Measurements from ENCODE around the gene CBLN3. TPM values are rescaled to one million over a fixed set of nuclear protein-coding genes. Genes with fewer than 3 reads are reported as not detected.
"Not testable (repeated sequence)": the region's sequence is repeated elsewhere in the genome, so short reads cannot be mapped to it uniquely, and the experiment has no call there.

The CBLN3 gene
- total RNA-seq, 1 donor from 2014 or later = 1.9 TPM

- H3K36me3 Mint-ChIP-seq (ENCODE audit: insufficient read depth) = peaks cover 35% of the 10 kb centered on the region
- H3K27ac Mint-ChIP-seq = no peak overlapping the region
- no peaks in the 10 kb centered on the region for H3K4me1 Mint-ChIP-seq (ENCODE audit: low read depth)
- H3K9me3 Mint-ChIP-seq (ENCODE audit: low read depth) = peaks cover 17% of the 10 kb centered on the region
- DNase-seq (ENCODE audit: low spot score, unreplicated experiment) = no peak
- no peak overlapping the region for H3K4me3 Mint-ChIP-seq (ENCODE audit: low read depth)
- TF ChIP-seq, protein P1, sequence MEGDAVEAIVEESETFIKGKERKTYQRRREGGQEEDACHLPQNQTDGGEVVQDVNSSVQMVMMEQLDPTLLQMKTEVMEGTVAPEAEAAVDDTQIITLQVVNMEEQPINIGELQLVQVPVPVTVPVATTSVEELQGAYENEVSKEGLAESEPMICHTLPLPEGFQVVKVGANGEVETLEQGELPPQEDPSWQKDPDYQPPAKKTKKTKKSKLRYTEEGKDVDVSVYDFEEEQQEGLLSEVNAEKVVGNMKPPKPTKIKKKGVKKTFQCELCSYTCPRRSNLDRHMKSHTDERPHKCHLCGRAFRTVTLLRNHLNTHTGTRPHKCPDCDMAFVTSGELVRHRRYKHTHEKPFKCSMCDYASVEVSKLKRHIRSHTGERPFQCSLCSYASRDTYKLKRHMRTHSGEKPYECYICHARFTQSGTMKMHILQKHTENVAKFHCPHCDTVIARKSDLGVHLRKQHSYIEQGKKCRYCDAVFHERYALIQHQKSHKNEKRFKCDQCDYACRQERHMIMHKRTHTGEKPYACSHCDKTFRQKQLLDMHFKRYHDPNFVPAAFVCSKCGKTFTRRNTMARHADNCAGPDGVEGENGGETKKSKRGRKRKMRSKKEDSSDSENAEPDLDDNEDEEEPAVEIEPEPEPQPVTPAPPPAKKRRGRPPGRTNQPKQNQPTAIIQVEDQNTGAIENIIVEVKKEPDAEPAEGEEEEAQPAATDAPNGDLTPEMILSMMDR (IDR thresholded peaks at IDR 0.05; ENCODE audit: unreplicated experiment) = no peak
- H3K27me3 Mint-ChIP-seq = no peaks in the 10 kb centered on the region
These were observed 27.5 kb upstream of the CBLN3 start for GRCh38 chr14:24456980-24457379.

DNA sequence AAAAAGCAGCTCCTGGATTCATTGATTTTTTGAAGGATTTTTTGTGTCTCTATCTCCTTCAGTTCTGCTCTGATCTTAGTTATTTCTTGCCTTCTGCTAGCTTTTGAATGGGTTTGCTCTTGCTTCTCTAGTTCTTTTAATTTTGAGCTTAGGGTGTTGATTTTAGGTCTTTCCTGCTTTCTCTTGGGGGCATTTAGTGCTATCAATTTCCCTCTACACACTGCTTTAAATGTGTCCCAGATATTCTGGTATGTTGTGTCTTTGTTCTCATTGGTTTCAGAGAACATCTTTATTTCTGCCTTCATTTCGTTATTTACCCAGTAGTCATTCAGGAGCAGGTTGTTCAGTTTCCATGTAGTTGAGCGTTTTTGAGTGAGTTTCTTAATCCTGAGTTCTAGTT is 21.4 kb upstream of the CBLN3 start:
- H3K36me3 Mint-ChIP-seq (ENCODE audit: insufficient read depth) = peaks cover 48% of the 10 kb centered on the region
- H3K27ac Mint-ChIP-seq; H3K4me1 Mint-ChIP-seq (ENCODE audit: low read depth): not testable (repeated sequence)

GRCh38 chr14:24443053-24443665 is 13.7 kb upstream of the CBLN3 start:
- peaks cover 5% of the 10 kb centered on the region for H3K4me1 Mint-ChIP-seq (ENCODE audit: low read depth)
- H3K9me3 Mint-ChIP-seq (ENCODE audit: low read depth) = no peaks in the 10 kb centered on the region
- peaks cover 11% of the 10 kb centered on the region for H3K36me3 Mint-ChIP-seq (ENCODE audit: insufficient read depth)
- no peaks in the 10 kb centered on the region for H3K27me3 Mint-ChIP-seq
- TF ChIP-seq, protein P1 (IDR thresholded peaks at IDR 0.05; ENCODE audit: unreplicated experiment) = no peak
- H3K4me3 Mint-ChIP-seq (ENCODE audit: low read depth) = peak overlapping the region; percentile 90
- DNase-seq (ENCODE audit: low spot score, unreplicated experiment) = no peak
- peak overlapping the region; percentile 99 for H3K27ac Mint-ChIP-seq

More for the DNA sequence above, 21.4 kb upstream of the CBLN3 start:
- H3K27me3 Mint-ChIP-seq; DNase-seq (ENCODE audit: low spot score, unreplicated experiment); H3K4me3 Mint-ChIP-seq (ENCODE audit: low read depth): not testable (repeated sequence)
- H3K9me3 Mint-ChIP-seq (ENCODE audit: low read depth) = peaks cover 17% of the 10 kb centered on the region

DNA sequence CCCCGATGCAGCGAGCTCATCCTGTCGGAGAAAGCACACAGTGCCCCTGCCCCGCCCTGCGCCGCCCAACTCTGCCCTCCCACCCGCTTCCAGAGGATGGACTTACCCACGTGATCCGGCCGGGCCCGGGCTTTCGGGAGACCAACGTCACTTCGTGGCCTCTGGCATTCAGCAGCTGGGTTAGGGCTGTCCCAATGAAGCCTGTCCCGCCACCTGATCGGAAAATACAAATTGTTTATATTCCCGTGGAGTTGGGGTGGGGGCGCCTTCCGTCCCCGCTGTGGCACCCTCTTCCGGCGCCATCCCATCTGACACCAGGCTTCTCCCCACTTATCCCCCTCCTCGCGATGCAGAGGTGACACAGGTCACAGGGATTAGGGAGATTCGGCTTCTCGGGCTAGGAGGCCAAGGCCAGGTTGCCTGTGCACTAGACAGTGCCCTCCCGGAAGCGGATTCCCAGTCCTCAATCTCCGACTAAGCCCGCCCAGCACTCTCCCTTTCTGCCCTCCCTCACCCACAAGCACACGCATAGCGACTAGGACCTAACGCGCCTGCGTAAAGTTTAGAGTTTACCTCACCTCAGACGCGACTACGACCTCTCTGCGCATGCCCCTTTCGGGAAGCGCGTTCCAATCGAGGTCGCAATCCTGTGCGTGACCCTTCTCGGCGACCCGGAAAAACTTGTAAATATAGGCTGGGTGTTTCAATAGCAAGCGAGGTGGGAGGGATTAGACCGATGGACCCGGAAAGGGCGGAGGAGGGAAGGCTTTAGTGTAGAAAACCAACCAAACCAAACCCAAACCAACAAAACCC is 13.0 kb upstream of the CBLN3 start, which contains the start of gene SDR39U1:
Gene SDR39U1 (minus strand): TSS at position 537 of the 813 bp plus-strand sequence. CDS start 7 bp downstream, at position 530.
- TF ChIP-seq, protein P1 (IDR thresholded peaks at IDR 0.05; ENCODE audit: unreplicated experiment) = peak; percentile 15
- Mint-ChIP-seq H3K4me1 (ENCODE audit: low read depth) (peaks cover 5% of the 10 kb centered on the region), H3K9me3 (ENCODE audit: low read depth) (no peaks in the 10 kb centered on the region), H3K27me3 (no peaks in the 10 kb centered on the region), H3K36me3 (ENCODE audit: insufficient read depth) (peaks cover 13% of the 10 kb centered on the region), H3K4me3 (ENCODE audit: low read depth) (peak within 1 kb of the TSS; percentile 90), H3K27ac (peak within 1 kb of the TSS; percentile 99)
- peak; percentile 84 for DNase-seq (ENCODE audit: low spot score, unreplicated experiment)

- H3K4me1 Mint-ChIP-seq (ENCODE audit: low read depth) = peaks cover 5% of the 10 kb centered on the region
- peak overlapping the region; percentile 90 for H3K4me3 Mint-ChIP-seq (ENCODE audit: low read depth)
- peaks cover 12% of the 10 kb centered on the region for H3K36me3 Mint-ChIP-seq (ENCODE audit: insufficient read depth)
- no peak for DNase-seq (ENCODE audit: low spot score, unreplicated experiment)
- TF ChIP-seq, protein P1 (IDR thresholded peaks at IDR 0.05; ENCODE audit: unreplicated experiment) = no peak
- H3K27ac Mint-ChIP-seq = peak overlapping the region; percentile 99
- H3K9me3 Mint-ChIP-seq (ENCODE audit: low read depth) = no peaks in the 10 kb centered on the region
- H3K27me3 Mint-ChIP-seq = no peaks in the 10 kb centered on the region
These were observed 12.4 kb upstream of the CBLN3 start for GRCh38 chr14:24441904-24442239.
